K562 (cell line): Measurements from ENCODE around the gene MTA2. TPM values are rescaled to one million over a fixed set of nuclear protein-coding genes. Genes with fewer than 3 reads are reported as not detected.

Experiments used
- AFF1 ChIP-seq, 2 experiments: fragments of 450-650 bp; IDR thresholded peaks; 2 replicates each; pipeline ENCODE4 v1.6.1; 2018; ENCODE audit warnings: mild to moderate bottlenecking in 2 of 2, low read depth in 1 of 2; ENCODE audit not compliant: partially characterized antibody in 2 of 2
- BCLAF1 ChIP-seq, 2 experiments: fragments of 450-650 bp in 1 of 2; IDR thresholded peaks; 2 replicates each; pipeline ENCODE4 v1.6.1; 2011 to 2017; ENCODE audit warnings: low read depth in 2 of 2, antibody characterized with exemption in 1 of 2, borderline replicate concordance in 1 of 2, low read length in 1 of 2, mild to moderate bottlenecking in 1 of 2, mixed read lengths in 1 of 2; ENCODE audit not compliant: control insufficient read depth in 1 of 2
- BRF2 ChIP-seq: IDR thresholded peaks from 3 replicates; pipeline ENCODE4 v1.6.1; 2011; ENCODE audit warnings: borderline replicate concordance, mild to moderate bottlenecking; ENCODE audit not compliant: insufficient read length, insufficient read depth
- CSDE1 ChIP-seq, 2 experiments: fragments of 450-650 bp; IDR thresholded peaks; 2 replicates each; pipeline ENCODE4 v1.6.1; 2016; ENCODE audit warnings: mild to moderate bottlenecking in 1 of 2
- HDAC1 ChIP-seq, 2 experiments: fragments of 450-650 bp; IDR thresholded peaks; 2 replicates each; pipeline ENCODE4 v1.6.1; 2016 to 2017; ENCODE audit warnings: inconsistent platforms in 1 of 2, mild to moderate bottlenecking in 1 of 2, moderate library complexity in 1 of 2
- HEY1 ChIP-seq: fragments of 250-450 bp; sonication (Bioruptor Pico); IDR thresholded peaks from 2 replicates; pipeline ENCODE4 v1.5.0; 2020; ENCODE audit warnings: mild to moderate bottlenecking, moderate library complexity, borderline replicate concordance
- HNRNPH1 ChIP-seq: fragments of 200-400 bp; formaldehyde crosslinking; optimal IDR thresholded peaks from 2 replicates; pipeline ENCODE3; 2017; ENCODE audit warnings: low read depth, mild to moderate bottlenecking, low read length, moderate library complexity
- MYC ChIP-seq, 2 experiments: fragments of 250-450 bp in 1 of 2; sonication (Bioruptor Pico) in 1 of 2; IDR thresholded peaks; 2 replicates each; pipeline versions ENCODE4 v1.5.1 to v1.6.1; 2012 to 2021; ENCODE audit warnings: low read depth in 2 of 2, borderline replicate concordance in 1 of 2, improper control_type of control experiment in 1 of 2, low read length in 1 of 2, mild to moderate bottlenecking in 1 of 2, moderate library complexity in 1 of 2
- RFX1 ChIP-seq: fragments of 450-650 bp; IDR thresholded peaks from 2 replicates; pipeline ENCODE4 v1.6.1; 2016; ENCODE audit warnings: mild to moderate bottlenecking, moderate library complexity
- SMARCA5 ChIP-seq: fragments of 450-650 bp; IDR thresholded peaks from 2 replicates; pipeline ENCODE4 v1.6.1; 2016
- SPI1 ChIP-seq: IDR thresholded peaks from 2 replicates; pipeline ENCODE4 v1.6.1; 2011; ENCODE audit warnings: low read depth, low read length, control low read depth, borderline replicate concordance
- TEAD4 ChIP-seq, 2 experiments: sonication (generic) in 1 of 2; formaldehyde crosslinking in 1 of 2; IDR thresholded peaks; 2 replicates each; pipeline versions ENCODE4 v1.6.1 to v1.8.0; 2012 to 2022; ENCODE audit warnings: borderline replicate concordance in 1 of 2, inconsistent platforms in 1 of 2, low read length in 1 of 2, mild to moderate bottlenecking in 1 of 2, missing genetic modification reagents in 1 of 2
- ZNF232 ChIP-seq: sonication (generic); formaldehyde crosslinking; IDR thresholded peaks from 2 replicates; pipeline ENCODE4 v1.8.0; 2022; ENCODE audit warnings: mild to moderate bottlenecking, missing genetic modification reagents
- ZNF507 ChIP-seq: conservative IDR thresholded peaks from 2 replicates; pipeline ENCODE4 v1.6.1; 2017; ENCODE audit warnings: missing genetic modification characterization, missing compliant biosample characterization
- polyA plus RNA-seq, 8 experiments: library from polyadenylated mRNA; depleted of rRNA in 4 of 8; stranded (reverse) in 5 of 8; unstranded in 3 of 8; fragments of >200 nt; fragmentation: Nextera tagmentation in 2 of 8; fragmentation: Illumina TruSeq in 1 of 8; extraction: Ambion mirVana in 2 of 8; extraction: Trizol in 1 of 8; gene quantifications; 2 replicates each; pipeline versions ENCODE4 v1.2.1 to v1.2.3, GENCODE V29; 2011 to 2014; ENCODE audit warnings: inconsistent platforms in 1 of 8, missing spikeins in 1 of 8
- total RNA-seq, 7 experiments: library from RNA; depleted of rRNA in 6 of 7; stranded (reverse); fragments of >200 nt in 6 of 7; fragmentation: Illumina TruSeq in 2 of 7; extraction: Trizol in 2 of 7; gene quantifications; 2 replicates each; pipeline versions ENCODE4 v1.2.1 to v1.2.3, GENCODE V29; 2011 to 2021; ENCODE audit warnings: low replicate concordance in 1 of 7

Gene MTA2
- total and polyA plus RNA-seq, 9 of the 15 experiments (the other 6 are each of a cell fraction or from before 2014, with no cell fraction given) = 6.2 to 220 (median 172) TPM

GRCh38 chr11:62556108-62556874 lies 45.4 kb downstream of the MTA2 start (continued):
- peak in 1 of 2 experiments; percentile 40; a peak in 1 of 4 replicates for TF ChIP-seq HDAC1 (IDR thresholded peaks at IDR 0.05)
- no peak for TF ChIP-seq TEAD4 (IDR thresholded peaks at IDR 0.05; ENCODE audit: low read length)
- TF ChIP-seq TEAD4 (CRISPR knock-in tag; IDR thresholded peaks at IDR 0.05; ENCODE audit: borderline replicate concordance) = no peak
- no peak for TF ChIP-seq HEY1 (CRISPR knock-in tag)
- TF ChIP-seq BCLAF1 (IDR thresholded peaks at IDR 0.05; ENCODE audit: borderline replicate concordance in 1 of 2, control insufficient read depth in 1 of 2, low read depth in 2 of 2, low read length in 1 of 2) = no peak
- TF ChIP-seq ZNF507 = no peak
- no peak for TF ChIP-seq SMARCA5
- TF ChIP-seq RFX1 = no peak
- TF ChIP-seq MYC (IDR thresholded peaks at IDR 0.05; ENCODE audit: low read depth, low read length) = peak; percentile 14; the same call in 1 of the 2 replicates
- peak; percentile 42; the same call in 1 of the 2 replicates for TF ChIP-seq MYC (CRISPR knock-in tag; IDR thresholded peaks at IDR 0.05; ENCODE audit: borderline replicate concordance, low read depth)
- TF ChIP-seq BRF2 = no peak
- TF ChIP-seq HNRNPH1 = no peak
- no peak; a peak in 1 of 4 replicates for TF ChIP-seq CSDE1 (IDR thresholded peaks at IDR 0.05)
- TF ChIP-seq AFF1 (IDR thresholded peaks at IDR 0.05; ENCODE audit: low read depth in 1 of 2, partially characterized antibody in 2 of 2) = no peak
- TF ChIP-seq SPI1 = peak; percentile 45; the same call in 1 of the 2 replicates
- no peak for TF ChIP-seq ZNF232 (CRISPR knock-in tag)
